SU-DHL-6 (cell line): Measurements from ENCODE around the gene ZNF850.

Experiments used
- EZH2phosphoT487 ChIP-seq: fragments of 200-600 bp; sonication (generic), shearing (Covaris generic); conservative IDR thresholded peaks from 2 replicates; pipeline ENCODE4 v1.6.1; 2018; ENCODE audit warnings: mild to moderate bottlenecking, antibody characterized with exemption, low read length, moderate library complexity, mixed read lengths
- TF ChIP-seq, protein P1 (sequence below): fragments of 200-600 bp; sonication (generic); IDR thresholded peaks from one replicate; pipeline ENCODE4 v1.5.1; 2017; ENCODE audit warnings: antibody characterized with exemption, mild to moderate bottlenecking, low read length, moderate library complexity; ENCODE audit not compliant: insufficient read depth, poor library complexity, severe bottlenecking

DNA sequence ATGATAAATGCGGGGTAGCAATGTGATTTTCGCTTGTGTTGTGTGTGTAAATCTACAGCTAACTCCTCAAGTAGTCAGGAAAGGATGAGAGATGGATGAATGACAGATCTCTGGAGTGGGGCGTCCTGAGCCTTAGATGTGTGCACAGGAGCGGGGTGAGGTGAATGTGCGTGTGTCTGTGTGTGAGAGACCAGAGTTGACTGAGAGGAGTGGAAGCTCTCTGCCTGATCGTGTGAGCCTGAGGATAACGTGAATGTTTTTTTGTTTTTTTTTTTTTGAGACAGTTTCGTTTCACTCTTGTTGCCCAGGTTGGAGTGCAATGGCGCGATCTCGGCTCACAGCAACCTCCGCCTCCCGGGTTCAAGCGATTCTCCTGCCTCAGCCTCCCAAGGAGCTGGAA is 106.8 kb downstream of the ZNF850 start:
- TF ChIP-seq, protein P1, sequence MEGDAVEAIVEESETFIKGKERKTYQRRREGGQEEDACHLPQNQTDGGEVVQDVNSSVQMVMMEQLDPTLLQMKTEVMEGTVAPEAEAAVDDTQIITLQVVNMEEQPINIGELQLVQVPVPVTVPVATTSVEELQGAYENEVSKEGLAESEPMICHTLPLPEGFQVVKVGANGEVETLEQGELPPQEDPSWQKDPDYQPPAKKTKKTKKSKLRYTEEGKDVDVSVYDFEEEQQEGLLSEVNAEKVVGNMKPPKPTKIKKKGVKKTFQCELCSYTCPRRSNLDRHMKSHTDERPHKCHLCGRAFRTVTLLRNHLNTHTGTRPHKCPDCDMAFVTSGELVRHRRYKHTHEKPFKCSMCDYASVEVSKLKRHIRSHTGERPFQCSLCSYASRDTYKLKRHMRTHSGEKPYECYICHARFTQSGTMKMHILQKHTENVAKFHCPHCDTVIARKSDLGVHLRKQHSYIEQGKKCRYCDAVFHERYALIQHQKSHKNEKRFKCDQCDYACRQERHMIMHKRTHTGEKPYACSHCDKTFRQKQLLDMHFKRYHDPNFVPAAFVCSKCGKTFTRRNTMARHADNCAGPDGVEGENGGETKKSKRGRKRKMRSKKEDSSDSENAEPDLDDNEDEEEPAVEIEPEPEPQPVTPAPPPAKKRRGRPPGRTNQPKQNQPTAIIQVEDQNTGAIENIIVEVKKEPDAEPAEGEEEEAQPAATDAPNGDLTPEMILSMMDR: no peak
- TF ChIP-seq EZH2phosphoT487: no peak
